ENCODE data around the gene TCEAL9.

DNA sequence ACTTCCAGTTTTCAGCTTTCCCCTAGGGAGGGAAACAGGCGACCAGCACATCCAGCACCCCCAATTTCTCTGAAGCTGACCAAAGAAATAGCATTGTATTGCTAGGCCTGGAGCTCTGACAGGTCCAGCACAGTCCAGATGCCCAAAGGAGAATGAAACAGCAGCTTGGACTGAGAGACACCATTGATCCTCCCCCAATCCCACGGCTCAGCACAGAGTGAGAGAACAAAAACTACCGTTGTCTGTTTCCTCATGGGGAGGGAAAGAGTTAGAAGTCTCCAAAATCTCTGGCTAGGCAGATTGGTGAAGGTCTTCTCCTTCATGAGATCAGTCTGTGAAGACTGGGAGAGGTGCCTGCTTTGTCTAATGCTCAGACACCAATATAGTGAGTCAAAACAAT lies 17.6 kb upstream of the TCEAL9 start:
- TF ChIP-seq, protein P1, sequence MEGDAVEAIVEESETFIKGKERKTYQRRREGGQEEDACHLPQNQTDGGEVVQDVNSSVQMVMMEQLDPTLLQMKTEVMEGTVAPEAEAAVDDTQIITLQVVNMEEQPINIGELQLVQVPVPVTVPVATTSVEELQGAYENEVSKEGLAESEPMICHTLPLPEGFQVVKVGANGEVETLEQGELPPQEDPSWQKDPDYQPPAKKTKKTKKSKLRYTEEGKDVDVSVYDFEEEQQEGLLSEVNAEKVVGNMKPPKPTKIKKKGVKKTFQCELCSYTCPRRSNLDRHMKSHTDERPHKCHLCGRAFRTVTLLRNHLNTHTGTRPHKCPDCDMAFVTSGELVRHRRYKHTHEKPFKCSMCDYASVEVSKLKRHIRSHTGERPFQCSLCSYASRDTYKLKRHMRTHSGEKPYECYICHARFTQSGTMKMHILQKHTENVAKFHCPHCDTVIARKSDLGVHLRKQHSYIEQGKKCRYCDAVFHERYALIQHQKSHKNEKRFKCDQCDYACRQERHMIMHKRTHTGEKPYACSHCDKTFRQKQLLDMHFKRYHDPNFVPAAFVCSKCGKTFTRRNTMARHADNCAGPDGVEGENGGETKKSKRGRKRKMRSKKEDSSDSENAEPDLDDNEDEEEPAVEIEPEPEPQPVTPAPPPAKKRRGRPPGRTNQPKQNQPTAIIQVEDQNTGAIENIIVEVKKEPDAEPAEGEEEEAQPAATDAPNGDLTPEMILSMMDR (IDR thresholded peaks at IDR 0.05), result no peak
- TF ChIP-seq POLR2A (IDR thresholded peaks at IDR 0.05), result no peak
